Thoracic aorta (tissue), 2 donors: ENCODE results near the gene PDE4B. TPM values are rescaled to one million over a fixed set of nuclear protein-coding genes. Genes with fewer than 3 reads are reported as not detected.

ENCODE experiments used
- ATAC-seq: fragments of 150-250 bp; one replicate; pipeline ENCODE4 v1.8.0; 2017; ENCODE audit warnings: low read depth; ENCODE audit not compliant: insufficient number of reproducible peaks, low FRiP score
- DNase-seq: peaks from one replicate; pipeline ENCODE4 v3.0.0-alpha.2; 2020; ENCODE audit warnings: low spot score
- H3K27ac ChIP-seq, 2 donors: fragments of 200-600 bp; sonication (generic); 1 replicate in 1 of 2; 2 replicates in 1 of 2; pipeline ENCODE4 v1.5.1; 2016; ENCODE audit warnings: mild to moderate bottlenecking in 2 of 2, moderate library complexity in 2 of 2
- H3K27me3 ChIP-seq: fragments of 200-600 bp; sonication (generic); replicated peaks from 2 replicates; pipeline ENCODE4 v1.6.0; 2016; ENCODE audit warnings: mild to moderate bottlenecking; ENCODE audit not compliant: insufficient read depth
- H3K36me3 ChIP-seq: fragments of 200-600 bp; sonication (generic); one replicate; pipeline ENCODE4 v1.5.1; 2016
- H3K4me1 ChIP-seq, 2 donors: fragments of 200-600 bp; sonication (generic); 1 replicate in 1 of 2; 2 replicates in 1 of 2; pipeline versions ENCODE4 v1.5.1 to v1.6.0; 2016; ENCODE audit warnings: low read depth in 2 of 2, mild to moderate bottlenecking in 1 of 2; ENCODE audit not compliant: control insufficient read depth in 1 of 2
- H3K4me3 ChIP-seq: fragments of 200-600 bp; sonication (generic); 2 replicates; pipeline ENCODE4 v1.5.1; 2016; ENCODE audit warnings: mild to moderate bottlenecking
- H3K9me3 ChIP-seq: fragments of 200-600 bp; sonication (generic); 2 replicates; pipeline ENCODE4 v1.5.1; 2016
- CTCF ChIP-seq: fragments of 200-600 bp; sonication (generic); IDR thresholded peaks from one replicate; pipeline ENCODE4 v1.5.1; 2019; ENCODE audit warnings: antibody characterized with exemption
- total RNA-seq, 2 donors: library from RNA; depleted of rRNA; stranded (reverse); fragments of >200 nt; gene quantifications; one replicate each; pipeline versions ENCODE4 v1.1.0 to v1.2.3, GENCODE V29; 2016

The PDE4B gene
- total RNA-seq, 2 donors from 2014 or later = 29.0 to 42.4 TPM

- Histone ChIP-seq H3K36me3 (no peaks in the 10 kb centered on the region), H3K9me3 (no peaks in the 10 kb centered on the region), H3K4me3 (no peak overlapping the region), H3K27ac (no peak overlapping the region), H3K27me3 (no peaks in the 10 kb centered on the region), H3K4me1 (no peaks in the 10 kb centered on the region)
- no peak for TF ChIP-seq CTCF
- no peak for DNase-seq
- ATAC-seq = no peak
These were observed 382.4 kb downstream of the PDE4B start for GRCh38 chr1:66175098-66175497.

GRCh38 chr1:66175581-66175980 is 382.9 kb downstream of the PDE4B start:
- ATAC-seq = no peak
- Histone ChIP-seq H3K27ac (no peak overlapping the region), H3K36me3 (no peaks in the 10 kb centered on the region), H3K4me1 (no peaks in the 10 kb centered on the region), H3K27me3 (no peaks in the 10 kb centered on the region), H3K9me3 (no peaks in the 10 kb centered on the region), H3K4me3 (no peak overlapping the region)
- no peak for DNase-seq
- no peak for TF ChIP-seq CTCF

GRCh38 chr1:66176012-66176715 is 383.5 kb downstream of the PDE4B start:
- DNase-seq (no peak), ATAC-seq (no peak)
- H3K4me1 ChIP-seq = no peaks in the 10 kb centered on the region
- no peak overlapping the region for H3K4me3 ChIP-seq
- H3K27me3 ChIP-seq = no peaks in the 10 kb centered on the region
- TF ChIP-seq CTCF = no peak
- no peak overlapping the region for H3K27ac ChIP-seq
- H3K36me3 ChIP-seq = no peaks in the 10 kb centered on the region
- no peaks in the 10 kb centered on the region for H3K9me3 ChIP-seq

DNA sequence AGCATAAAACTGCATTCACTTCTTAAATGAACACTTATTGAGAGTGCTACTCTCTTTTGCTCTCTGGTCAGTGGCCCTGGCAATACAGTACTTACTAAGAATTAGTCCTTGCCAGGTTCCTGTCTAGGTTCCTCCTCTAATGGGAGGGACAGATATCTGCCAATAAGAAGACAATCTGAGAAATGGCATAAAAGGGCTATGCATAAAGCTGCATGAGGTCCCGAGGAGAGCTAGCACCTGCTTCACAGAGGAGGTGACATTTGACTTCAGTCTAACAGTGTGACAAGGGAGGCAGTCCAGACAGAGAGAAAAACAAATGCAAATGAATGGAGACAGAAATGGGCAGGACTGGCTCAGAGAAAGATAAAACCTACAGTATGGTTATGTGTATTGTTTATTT is 384.1 kb downstream of the PDE4B start:
- no peaks in the 10 kb centered on the region for H3K9me3 ChIP-seq
- TF ChIP-seq CTCF = no peak
- no peak for ATAC-seq
- no peaks in the 10 kb centered on the region for H3K4me1 ChIP-seq
- H3K27me3 ChIP-seq = no peaks in the 10 kb centered on the region
- no peaks in the 10 kb centered on the region for H3K36me3 ChIP-seq
- H3K4me3 ChIP-seq = no peak overlapping the region
- no peak for DNase-seq
- no peak overlapping the region for H3K27ac ChIP-seq

DNA sequence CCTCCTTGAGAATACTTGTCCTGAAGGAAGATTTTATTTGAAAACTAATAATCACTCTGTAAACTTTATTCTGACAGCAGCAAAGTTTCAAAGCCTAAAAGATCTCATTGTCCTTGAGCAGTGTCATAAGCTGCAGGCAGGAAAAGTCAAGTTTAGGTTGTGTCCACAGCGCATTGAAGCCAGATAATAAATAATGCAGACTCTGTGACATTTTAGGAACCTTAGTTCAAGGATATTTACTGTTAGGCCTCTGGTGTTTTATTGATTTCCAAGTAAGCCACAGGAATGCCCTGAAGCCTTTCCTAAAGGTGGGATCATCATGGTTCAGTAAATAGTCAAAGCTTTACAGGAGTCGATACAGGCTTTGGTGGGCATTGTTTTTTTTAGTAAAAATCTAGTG is 384.8 kb downstream of the PDE4B start:
- no peak for TF ChIP-seq CTCF
- Histone ChIP-seq H3K27me3 (no peaks in the 10 kb centered on the region), H3K4me1 (no peaks in the 10 kb centered on the region), H3K9me3 (no peaks in the 10 kb centered on the region), H3K27ac (no peak overlapping the region), H3K36me3 (no peaks in the 10 kb centered on the region), H3K4me3 (no peak overlapping the region)
- ATAC-seq = no peak
- no peak for DNase-seq
